ENCODE data around the gene CAPNS1.

- TF ChIP-seq CTCF (IDR thresholded peaks at IDR 0.05; ENCODE audit: low read length) = no peak
- TF ChIP-seq EZH2phosphoT487 (IDR thresholded peaks at IDR 0.05; ENCODE audit: low read length) = no peak
- TF ChIP-seq EZH2 (optimal IDR thresholded peaks at IDR 0.05; ENCODE audit: low read depth, low read length) = no peak
These were observed 36.7 kb upstream of the CAPNS1 start for GRCh38 chr19:36103040-36103626.
